ENCODE results near the gene REV3L.
"Not testable (repeated sequence)": the region's sequence is repeated elsewhere in the genome, so short reads cannot be mapped to it uniquely, and the experiment has no call there.

Gene REV3L

DNA sequence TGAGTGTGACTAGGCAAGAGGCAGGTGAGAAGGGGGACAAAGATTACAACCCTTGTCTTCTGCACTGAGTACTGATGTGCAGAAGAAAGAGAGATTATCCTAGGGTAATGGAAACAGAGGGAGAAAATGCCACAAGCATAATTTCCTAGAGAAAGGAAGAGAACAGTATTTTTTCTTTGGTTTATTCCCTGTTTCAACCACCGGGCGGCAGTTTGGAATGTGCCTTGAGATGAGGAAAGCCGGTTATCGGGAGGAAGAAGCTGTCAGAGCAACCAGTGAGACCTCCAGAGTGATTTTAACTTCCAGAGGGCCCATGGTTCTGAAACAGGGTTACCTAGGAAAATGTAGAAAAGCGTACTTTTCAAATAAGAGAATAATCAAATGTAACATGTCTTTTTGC is 121.4 kb downstream of the REV3L start:
- DNase-seq (ENCODE audit: low spot score) = peak; percentile 16

GRCh38 chr6:111358454-111358853 is 124.6 kb downstream of the REV3L start:
- DNase-seq (ENCODE audit: low spot score) = no peak

GRCh38 chr6:111357705-111358104 is 125.3 kb downstream of the REV3L start:
- no peak for DNase-seq (ENCODE audit: low spot score)

DNA sequence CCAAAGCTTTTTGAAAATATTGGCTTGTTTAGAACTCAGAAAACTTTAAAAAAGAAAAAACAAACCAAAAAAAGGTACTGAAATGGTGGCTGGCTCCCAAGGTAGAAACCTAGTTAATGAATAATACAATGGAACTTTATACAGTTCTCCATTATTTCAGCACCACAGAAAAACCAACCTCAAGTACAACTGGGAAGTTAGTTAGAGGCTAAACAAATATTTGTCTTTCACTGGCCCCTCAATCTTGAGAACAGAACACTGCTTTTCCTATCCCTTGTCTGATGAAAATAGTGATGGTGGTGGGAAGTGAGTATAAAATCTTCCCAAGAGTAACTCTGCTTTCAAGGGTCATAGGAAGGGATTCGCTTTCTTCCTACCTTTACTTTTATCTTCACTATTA is 126.5 kb downstream of the REV3L start:
- no peak for DNase-seq (ENCODE audit: low spot score)

GRCh38 chr6:111354758-111355555 is 128.1 kb downstream of the REV3L start:
- no peak for DNase-seq (ENCODE audit: low spot score)

DNA sequence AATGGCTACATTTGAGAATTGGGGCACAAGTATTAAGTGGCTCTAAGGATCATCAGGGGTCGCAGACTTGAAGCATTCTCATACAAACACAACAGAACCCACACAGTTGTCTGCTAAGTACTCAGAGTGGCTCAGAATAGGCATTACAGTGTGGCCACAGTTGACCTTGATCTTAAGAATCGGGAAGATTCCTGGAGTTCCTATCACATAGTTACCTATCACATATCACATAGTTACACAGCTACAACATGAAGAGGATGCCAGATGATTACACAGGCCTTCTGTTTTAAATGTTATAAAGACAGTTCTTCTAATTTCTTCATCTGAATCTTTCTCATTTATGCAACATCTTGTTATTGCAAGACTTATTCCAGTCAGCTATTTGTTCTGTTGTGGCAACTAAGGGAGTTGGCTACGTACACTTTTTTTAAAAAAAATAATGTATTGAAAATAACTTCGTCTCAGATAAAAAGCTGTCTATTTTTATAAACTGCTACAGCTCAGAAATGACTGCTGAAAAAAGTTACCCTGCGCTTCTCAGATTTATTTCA is 129.0 kb downstream of the REV3L start:
- no peak for DNase-seq (ENCODE audit: low spot score)

- DNase-seq (ENCODE audit: low spot score) = no peak
These were observed 135.4 kb downstream of the REV3L start for GRCh38 chr6:111347589-111347988.

GRCh38 chr6:111342913-111343312 is 140.1 kb downstream of the REV3L start:
- DNase-seq (ENCODE audit: low spot score) = no peak

DNA sequence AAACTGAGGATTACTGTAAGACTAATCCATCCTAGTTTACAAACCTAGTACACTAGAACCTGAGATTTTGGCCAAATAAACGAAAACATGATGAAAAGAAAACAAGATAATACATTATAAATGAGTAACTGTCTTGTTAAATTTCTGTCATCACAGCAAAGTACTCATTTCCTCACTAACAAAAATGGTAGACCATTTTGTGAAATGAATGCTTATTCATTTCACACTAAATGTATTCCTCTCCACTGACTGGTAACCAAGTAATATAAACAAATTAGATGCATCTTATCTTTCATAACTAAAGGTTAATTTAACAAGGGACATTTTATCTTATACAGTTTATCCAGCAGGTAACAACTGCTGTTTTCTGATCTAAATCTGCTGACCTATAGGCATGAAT is 143.7 kb downstream of the REV3L start:
- DNase-seq (ENCODE audit: low spot score) = no peak

- DNase-seq (ENCODE audit: low spot score) = no peak
These were observed 144.2 kb downstream of the REV3L start for GRCh38 chr6:111338843-111339242.

GRCh38 chr6:111337829-111338236 is 145.2 kb downstream of the REV3L start:
- no peak for DNase-seq (ENCODE audit: low spot score)

- DNase-seq (ENCODE audit: low spot score) = no peak
These were observed 153.0 kb downstream of the REV3L start for GRCh38 chr6:111329882-111330633.

GRCh38 chr6:111326563-111326962 is 156.5 kb downstream of the REV3L start:
- no peak for DNase-seq (ENCODE audit: low spot score)

DNA sequence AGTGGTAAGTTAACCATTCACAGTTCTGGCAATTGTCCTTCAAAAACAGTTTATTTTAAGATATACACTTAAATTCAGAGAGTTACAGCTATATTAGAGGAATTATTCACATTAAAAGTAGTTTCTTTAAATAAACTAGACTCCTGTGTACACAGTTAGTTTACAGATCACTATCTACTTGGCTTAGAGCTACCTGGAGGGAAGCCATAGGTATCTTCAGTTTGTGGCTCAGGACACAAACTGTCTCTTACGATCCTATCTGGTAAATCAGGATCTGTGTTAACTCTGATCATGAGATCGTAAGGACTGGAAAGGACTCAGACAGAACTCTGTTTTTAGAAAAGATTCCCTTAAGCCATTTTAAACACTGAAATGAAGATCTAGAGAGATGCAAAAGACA is 160.9 kb downstream of the REV3L start:
- no peak for DNase-seq (ENCODE audit: low spot score)

GRCh38 chr6:111307950-111308349 is 175.1 kb downstream of the REV3L start:
- DNase-seq (ENCODE audit: low spot score) = not testable (repeated sequence)

GRCh38 chr6:111307275-111307858 is 175.7 kb downstream of the REV3L start:
- DNase-seq (ENCODE audit: low spot score) = no peak

DNA sequence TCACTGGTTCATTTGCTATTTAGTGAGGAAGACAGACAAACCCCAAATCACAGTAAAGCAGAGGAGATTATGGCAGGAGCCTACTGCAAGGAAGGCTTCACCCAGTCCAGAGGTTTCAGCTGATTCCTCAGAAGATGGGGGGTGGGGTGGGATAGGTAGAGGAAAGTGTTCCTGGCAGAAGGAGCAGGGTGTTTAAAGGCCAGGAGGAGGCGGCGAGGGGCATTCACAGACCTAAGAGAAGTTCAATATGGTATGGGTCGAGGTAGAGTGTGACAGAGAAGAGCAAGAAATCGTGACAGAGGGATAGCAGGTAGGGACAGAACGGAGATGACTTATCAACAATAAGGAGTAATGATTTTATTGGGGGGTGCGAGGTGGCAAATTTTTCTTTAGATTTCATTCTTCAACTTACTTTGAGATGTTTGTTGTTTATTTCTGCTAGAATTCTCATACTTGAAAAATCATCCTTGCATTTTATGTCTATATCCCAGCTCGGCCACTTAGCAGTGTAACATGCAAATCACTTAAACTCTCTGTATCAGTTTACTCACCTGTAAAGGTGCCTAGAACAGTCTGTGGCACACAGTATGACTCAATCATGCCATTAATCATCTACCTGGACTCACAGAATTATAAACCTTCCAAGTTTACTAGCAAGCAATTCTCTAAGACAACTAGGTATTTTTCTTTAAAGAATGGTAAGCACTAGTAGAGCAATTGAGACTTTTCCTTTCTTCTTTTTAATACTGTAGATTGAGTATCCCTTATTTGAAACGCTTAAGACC is 176.7 kb downstream of the REV3L start:
- DNase-seq (ENCODE audit: low spot score) = no peak

DNA sequence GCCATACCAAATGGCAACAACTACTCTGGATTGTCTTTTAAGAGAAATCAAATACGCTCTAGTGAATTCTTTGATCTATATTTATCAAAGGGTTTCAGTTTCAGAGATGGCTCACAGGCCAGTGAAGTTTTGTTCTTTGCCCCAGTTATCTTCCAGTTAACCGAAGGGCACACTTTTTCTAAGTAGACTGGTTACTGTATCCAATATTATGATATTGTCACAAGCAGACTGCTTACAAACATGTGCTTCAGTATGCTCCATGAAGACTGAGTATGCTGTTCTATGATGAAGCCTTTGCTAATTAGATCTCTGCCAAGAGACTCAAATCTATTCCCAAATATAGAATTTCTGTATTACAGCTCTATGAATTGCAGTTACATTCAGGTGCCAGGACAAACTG is 181.1 kb downstream of the REV3L start:
- DNase-seq (ENCODE audit: low spot score) = peak; percentile 15

DNA sequence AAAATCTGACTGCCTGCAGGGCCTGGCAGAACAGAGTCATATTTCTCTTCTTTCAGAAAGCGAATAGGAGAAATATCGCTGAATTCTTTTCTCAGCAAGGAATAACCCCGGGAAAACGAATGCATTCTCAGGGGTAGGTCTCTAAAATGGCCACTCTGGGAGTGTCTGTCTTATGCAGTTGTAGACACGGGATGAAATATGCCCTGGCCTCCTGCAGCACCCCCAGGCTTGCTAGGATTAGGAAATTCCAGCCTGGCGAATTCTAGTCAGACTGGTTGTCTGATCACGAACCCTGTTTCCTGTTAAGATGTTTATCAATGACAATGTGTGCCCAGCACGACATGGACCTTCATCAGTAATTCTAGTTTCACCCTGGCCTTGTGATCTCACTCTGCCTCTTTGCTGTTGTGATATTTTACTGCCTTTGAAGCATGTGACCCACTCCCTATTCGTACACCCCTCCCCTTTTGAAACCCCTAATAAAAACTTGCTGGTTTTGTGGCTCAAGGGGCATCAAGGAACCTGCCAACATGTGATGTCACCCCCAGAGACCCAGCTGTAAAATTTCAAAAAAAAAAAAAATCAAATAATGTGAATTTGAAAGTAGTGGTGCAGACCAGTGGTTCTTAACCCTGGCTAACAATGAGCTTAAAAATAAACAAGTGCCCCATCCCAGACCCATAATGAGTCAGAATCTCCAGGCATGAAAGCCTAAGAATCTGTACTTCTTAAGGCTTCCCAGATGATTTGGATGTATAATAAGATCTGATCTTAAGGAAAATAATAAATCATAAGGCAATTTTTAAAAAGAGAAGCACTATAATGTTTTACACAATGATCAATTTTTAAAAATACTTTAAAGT is 181.8 kb downstream of the REV3L start:
- DNase-seq (ENCODE audit: low spot score) = not testable (repeated sequence)

DNA sequence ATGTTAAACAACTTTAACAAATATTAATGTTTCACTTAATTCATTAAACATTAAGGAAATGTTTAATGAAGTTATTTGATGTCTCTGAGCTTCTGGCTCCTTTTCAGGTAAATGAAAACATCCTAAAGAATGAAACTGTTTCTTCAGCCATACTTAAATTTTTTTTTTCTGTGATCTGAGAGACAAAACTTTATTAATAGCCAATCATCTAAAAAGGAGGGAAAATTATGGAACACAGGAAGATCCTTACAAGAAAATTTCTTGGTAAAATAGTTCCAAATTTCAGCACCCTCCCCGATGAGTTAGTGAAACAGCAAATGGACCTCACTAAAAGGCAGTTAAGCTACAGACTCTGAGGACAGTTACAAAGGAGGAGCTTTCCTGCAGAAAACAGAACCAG is 185.2 kb downstream of the REV3L start:
- no peak for DNase-seq (ENCODE audit: low spot score)

DNA sequence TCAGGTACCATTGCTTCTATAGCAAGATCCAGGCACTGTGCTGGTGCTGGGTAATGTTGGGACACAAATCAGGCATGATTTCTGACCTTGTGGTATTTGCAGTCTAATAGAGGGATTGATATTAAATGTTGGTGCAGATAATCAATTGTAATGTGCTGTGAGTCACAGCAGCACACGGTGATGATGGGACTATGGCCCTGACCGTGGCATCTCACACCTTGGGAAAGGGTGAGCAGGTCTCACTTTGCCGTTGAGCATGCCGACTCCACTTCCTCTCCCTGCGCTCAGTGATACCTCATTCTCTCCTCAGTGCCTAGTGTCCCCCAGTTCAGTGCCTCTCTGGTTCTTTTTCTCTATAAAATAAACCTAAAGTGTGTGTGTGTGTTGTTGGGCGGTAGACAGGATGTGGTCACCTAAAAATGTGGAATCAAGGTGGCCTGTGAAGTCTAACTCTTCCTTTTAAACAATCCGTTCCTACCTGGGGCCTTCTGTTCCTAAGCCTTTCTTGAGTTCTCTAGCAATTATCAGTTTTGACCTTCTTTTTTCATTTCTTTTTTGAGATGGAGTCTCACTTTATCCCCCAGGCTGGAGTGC is 188.5 kb downstream of the REV3L start:
- no peak for DNase-seq (ENCODE audit: low spot score)
